IPS-15b (cell line): ENCODE measurements around the gene KSR2.

Experiments
- H3K27me3 ChIP-seq: one replicate; pipeline ENCODE4 v1.6.1; 2013; ENCODE audit warnings: low read length; ENCODE audit not compliant: control insufficient read depth, insufficient read depth
- H3K36me3 ChIP-seq: one replicate; pipeline ENCODE4 v1.6.1; 2013; ENCODE audit warnings: low read length; ENCODE audit not compliant: control insufficient read depth, insufficient read depth
- H3K4me1 ChIP-seq: one replicate; pipeline ENCODE4 v1.6.1; 2013; ENCODE audit warnings: mild to moderate bottlenecking, low read length; ENCODE audit not compliant: control insufficient read depth, insufficient read depth
- H3K4me3 ChIP-seq: one replicate; pipeline ENCODE4 v1.5.1; 2013; ENCODE audit warnings: low read depth, low read length
- H3K9ac ChIP-seq: one replicate; pipeline ENCODE4 v1.6.1; 2013; ENCODE audit warnings: low read depth, mild to moderate bottlenecking, low read length
- H3K9me3 ChIP-seq: one replicate; pipeline ENCODE4 v1.6.1; 2013; ENCODE audit warnings: mild to moderate bottlenecking, low read length; ENCODE audit not compliant: control insufficient read depth, insufficient read depth

The KSR2 gene

GRCh38 chr12:117664169-117664568 is 304.6 kb downstream of the KSR2 start:
- Histone ChIP-seq H3K27me3 (no peaks in the 10 kb centered on the region), H3K4me3 (no peak overlapping the region), H3K9me3 (no peaks in the 10 kb centered on the region), H3K9ac (no peak overlapping the region), H3K36me3 (no peaks in the 10 kb centered on the region), H3K4me1 (no peaks in the 10 kb centered on the region)

DNA sequence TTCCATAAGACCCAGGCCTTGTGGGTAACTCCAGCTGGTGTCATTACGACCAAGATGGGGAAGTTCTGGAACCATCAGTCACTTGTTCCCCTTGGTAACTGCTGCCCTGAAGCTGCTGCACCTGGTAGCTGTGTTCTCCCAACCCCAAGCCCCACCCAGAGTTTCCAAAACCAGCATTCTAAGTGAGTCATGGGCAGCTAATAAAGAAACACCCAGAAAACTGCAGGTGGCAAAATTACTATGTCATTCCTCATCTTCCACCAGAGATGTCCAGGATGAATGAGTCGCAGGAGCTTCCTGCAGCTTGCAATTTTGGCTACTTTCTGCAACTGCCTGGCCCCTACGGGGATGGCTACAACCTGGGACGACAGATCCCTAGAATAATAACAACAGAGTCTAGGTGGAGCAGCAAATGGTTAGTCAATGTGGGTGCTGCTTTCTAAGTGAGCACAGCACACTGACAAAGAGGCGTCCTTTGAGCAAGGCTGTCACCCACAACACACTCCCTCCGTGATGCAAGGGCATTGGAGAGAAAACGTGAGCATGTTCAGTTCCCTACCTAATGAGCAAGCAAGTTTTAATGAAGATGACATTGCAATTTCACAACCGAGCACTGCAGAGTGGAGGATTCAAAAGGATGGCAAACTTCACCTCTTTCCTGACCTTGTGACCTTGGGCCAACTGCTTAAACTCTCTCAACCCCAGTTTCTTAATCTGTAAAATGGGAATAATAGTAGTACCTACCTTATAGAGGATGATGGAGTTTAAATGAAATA is 306.0 kb downstream of the KSR2 start:
- no peak overlapping the region for H3K4me3 ChIP-seq
- H3K9me3 ChIP-seq, result no peaks in the 10 kb centered on the region
- no peak overlapping the region for H3K9ac ChIP-seq
- H3K4me1 ChIP-seq, result no peaks in the 10 kb centered on the region
- no peaks in the 10 kb centered on the region for H3K36me3 ChIP-seq
- H3K27me3 ChIP-seq, result no peaks in the 10 kb centered on the region

GRCh38 chr12:117662220-117662619 is 306.6 kb downstream of the KSR2 start:
- Histone ChIP-seq H3K9me3 (no peaks in the 10 kb centered on the region), H3K36me3 (no peaks in the 10 kb centered on the region), H3K9ac (no peak overlapping the region), H3K4me3 (no peak overlapping the region), H3K27me3 (no peaks in the 10 kb centered on the region), H3K4me1 (no peaks in the 10 kb centered on the region)

GRCh38 chr12:117661471-117661870 is 307.3 kb downstream of the KSR2 start:
- H3K9me3 ChIP-seq, result no peaks in the 10 kb centered on the region
- H3K9ac ChIP-seq, result no peak overlapping the region
- H3K36me3 ChIP-seq, result no peaks in the 10 kb centered on the region
- no peaks in the 10 kb centered on the region for H3K27me3 ChIP-seq
- no peaks in the 10 kb centered on the region for H3K4me1 ChIP-seq
- H3K4me3 ChIP-seq, result no peak overlapping the region

- no peaks in the 10 kb centered on the region for H3K36me3 ChIP-seq
These were observed 307.9 kb downstream of the KSR2 start for GRCh38 chr12:117660896-117661295.

DNA sequence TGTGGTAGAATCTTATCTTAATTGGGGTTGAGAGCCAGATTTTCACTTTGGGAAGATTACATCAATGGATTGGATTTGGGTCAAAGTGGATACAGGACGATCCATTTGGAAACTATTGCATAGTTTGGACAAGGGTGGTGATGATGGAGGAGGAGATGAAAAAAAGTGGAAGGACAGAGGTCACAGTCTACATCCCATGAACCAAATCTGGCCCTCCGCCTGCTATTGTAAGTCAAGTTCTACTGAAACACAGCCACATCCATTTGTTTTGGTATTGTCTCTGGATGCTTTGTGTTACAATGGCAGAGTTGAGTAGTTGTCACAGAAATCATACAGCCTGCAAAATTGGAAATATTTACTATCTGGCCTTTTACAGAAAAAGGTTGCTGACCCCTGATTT is 310.6 kb downstream of the KSR2 start:
- Histone ChIP-seq H3K27me3 (no peaks in the 10 kb centered on the region), H3K4me1 (no peaks in the 10 kb centered on the region), H3K9ac (no peak overlapping the region), H3K36me3 (no peaks in the 10 kb centered on the region), H3K4me3 (no peak overlapping the region), H3K9me3 (no peaks in the 10 kb centered on the region)

More at GRCh38 chr12:117660896-117661295, 307.9 kb downstream of the KSR2 start:
- no peaks in the 10 kb centered on the region for H3K4me1 ChIP-seq
- H3K9me3 ChIP-seq, result no peaks in the 10 kb centered on the region
- no peak overlapping the region for H3K4me3 ChIP-seq
- no peaks in the 10 kb centered on the region for H3K27me3 ChIP-seq
- no peak overlapping the region for H3K9ac ChIP-seq

DNA sequence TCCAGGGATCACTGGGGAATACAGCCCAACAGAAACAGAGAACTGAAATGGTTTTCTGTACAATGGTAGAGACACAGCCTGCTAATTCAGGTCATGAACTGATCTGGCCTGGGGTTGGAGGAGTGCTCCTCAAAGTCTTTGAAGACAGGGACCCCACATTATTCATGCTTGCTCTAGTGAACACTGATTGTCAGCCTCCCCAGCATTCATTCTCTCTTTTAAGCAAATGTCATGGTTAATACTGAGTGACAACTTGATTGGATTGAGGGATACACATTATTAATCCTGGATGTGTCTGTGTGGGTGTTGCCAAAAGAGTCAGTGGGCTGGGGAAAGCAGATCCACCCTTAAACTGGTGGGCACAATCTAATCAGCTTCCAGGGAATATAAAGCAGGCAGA is 319.0 kb downstream of the KSR2 start:
- Histone ChIP-seq H3K27me3 (no peaks in the 10 kb centered on the region), H3K36me3 (no peaks in the 10 kb centered on the region), H3K4me3 (no peak overlapping the region), H3K9ac (no peak overlapping the region), H3K4me1 (no peaks in the 10 kb centered on the region), H3K9me3 (no peaks in the 10 kb centered on the region)

DNA sequence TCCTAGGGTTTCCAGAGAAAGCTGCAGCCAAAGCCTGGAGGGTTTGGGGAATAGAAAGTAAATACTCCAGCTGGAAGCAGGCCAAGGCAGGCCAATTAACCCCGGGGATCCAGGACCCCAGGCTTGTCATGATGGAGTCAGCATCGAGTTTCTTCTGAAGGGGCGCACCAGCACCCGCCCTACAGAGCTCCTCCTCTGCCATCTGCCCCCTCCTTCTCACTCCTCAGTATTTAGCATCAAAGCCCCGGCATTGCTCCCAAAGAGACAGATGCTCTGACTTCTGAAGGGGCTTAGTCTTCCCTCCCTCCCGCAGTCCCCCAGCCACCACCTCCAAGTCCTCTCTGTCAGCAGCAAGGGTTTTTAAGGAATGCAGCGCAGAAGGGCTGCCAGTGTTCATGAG is 322.3 kb downstream of the KSR2 start:
- Histone ChIP-seq H3K4me3 (no peak overlapping the region), H3K4me1 (no peaks in the 10 kb centered on the region), H3K36me3 (no peaks in the 10 kb centered on the region), H3K9me3 (no peaks in the 10 kb centered on the region), H3K9ac (no peak overlapping the region), H3K27me3 (no peaks in the 10 kb centered on the region)

GRCh38 chr12:117645473-117645872 is 323.3 kb downstream of the KSR2 start:
- no peak overlapping the region for H3K9ac ChIP-seq
- H3K4me1 ChIP-seq, result no peaks in the 10 kb centered on the region
- H3K36me3 ChIP-seq, result no peaks in the 10 kb centered on the region
- H3K4me3 ChIP-seq, result no peak overlapping the region
- no peaks in the 10 kb centered on the region for H3K9me3 ChIP-seq
- H3K27me3 ChIP-seq, result no peaks in the 10 kb centered on the region

GRCh38 chr12:117643971-117644370 is 324.8 kb downstream of the KSR2 start:
- Histone ChIP-seq H3K4me1 (no peaks in the 10 kb centered on the region), H3K9me3 (no peaks in the 10 kb centered on the region), H3K27me3 (no peaks in the 10 kb centered on the region), H3K4me3 (no peak overlapping the region), H3K36me3 (no peaks in the 10 kb centered on the region), H3K9ac (no peak overlapping the region)

GRCh38 chr12:117641885-117642284 is 326.9 kb downstream of the KSR2 start:
- no peaks in the 10 kb centered on the region for H3K27me3 ChIP-seq
- H3K4me3 ChIP-seq, result no peak overlapping the region
- H3K36me3 ChIP-seq, result no peaks in the 10 kb centered on the region
- no peaks in the 10 kb centered on the region for H3K9me3 ChIP-seq
- no peaks in the 10 kb centered on the region for H3K4me1 ChIP-seq
- no peak overlapping the region for H3K9ac ChIP-seq

- Histone ChIP-seq H3K4me1 (no peaks in the 10 kb centered on the region), H3K4me3 (no peak overlapping the region), H3K9ac (no peak overlapping the region), H3K9me3 (no peaks in the 10 kb centered on the region), H3K27me3 (no peaks in the 10 kb centered on the region), H3K36me3 (no peaks in the 10 kb centered on the region)
These were observed 328.3 kb downstream of the KSR2 start for GRCh38 chr12:117640511-117640910.
